NCI-H2107 (cell line): ENCODE results near the gene SPRR1B.
"Not testable (repeated sequence)": the region's sequence is repeated elsewhere in the genome, so short reads cannot be mapped to it uniquely, and the experiment has no call there.

Experiments used
- DNase-seq: peaks from one replicate; lab custom pipeline; 2025; lab: John Stamatoyannopoulos, UW

SPRR1B gene

GRCh38 chr1:153030895-153031294 is at the start of gene SPRR1B:
Gene SPRR1B (plus strand): TSS chr1:153031203. CDS start chr1:153032346, 1,143 bp downstream.
- no peak for DNase-seq

GRCh38 chr1:152982076-152982475 is 48.9 kb upstream of the SPRR1B start:
- DNase-seq, result no peak

- DNase-seq, result no peak
Measured at GRCh38 chr1:152983234-152983633, 47.8 kb upstream of the SPRR1B start.

- no peak for DNase-seq
Measured at GRCh38 chr1:152983743-152984142, 47.3 kb upstream of the SPRR1B start, which contains the start of gene SPRR1A. Gene SPRR1A (plus strand): TSS chr1:152984081. CDS start chr1:152985231, 1,150 bp downstream.

GRCh38 chr1:152986578-152986977 is 44.4 kb upstream of the SPRR1B start:
- DNase-seq, result no peak

GRCh38 chr1:152993186-152993585 is 37.8 kb upstream of the SPRR1B start:
- DNase-seq, result no peak

GRCh38 chr1:152995842-152996241 is 35.2 kb upstream of the SPRR1B start:
- no peak for DNase-seq

- no peak for DNase-seq
Measured at GRCh38 chr1:152996633-152997400, 34.2 kb upstream of the SPRR1B start.

- DNase-seq, result no peak
Measured at GRCh38 chr1:152997901-152998300, 33.1 kb upstream of the SPRR1B start.

GRCh38 chr1:152998476-152998875 is 32.5 kb upstream of the SPRR1B start:
- DNase-seq, result no peak

GRCh38 chr1:152999818-153000217 is 31.2 kb upstream of the SPRR1B start:
- no peak for DNase-seq

- DNase-seq, result no peak
Measured at GRCh38 chr1:153000294-153000693, 30.7 kb upstream of the SPRR1B start.

- no peak for DNase-seq
Measured at GRCh38 chr1:153001382-153001781, 29.6 kb upstream of the SPRR1B start, which contains the start of gene SPRR3. Gene SPRR3 (plus strand): TSS chr1:153001749. CDS start chr1:153003021, 1,272 bp downstream.

- not testable (repeated sequence) for DNase-seq
Measured at GRCh38 chr1:153011235-153011758, 19.7 kb upstream of the SPRR1B start.

- DNase-seq, result not testable (repeated sequence)
Measured at GRCh38 chr1:153021829-153022228, 9.2 kb upstream of the SPRR1B start.

GRCh38 chr1:153022340-153022739 is 8.7 kb upstream of the SPRR1B start:
- not testable (repeated sequence) for DNase-seq

GRCh38 chr1:153023109-153023508 is 7.9 kb upstream of the SPRR1B start:
- DNase-seq, result no peak

- DNase-seq, result no peak
Measured at GRCh38 chr1:153024413-153024812, 6.6 kb upstream of the SPRR1B start.

GRCh38 chr1:153025797-153026196 is 5.2 kb upstream of the SPRR1B start:
- no peak for DNase-seq

- no peak for DNase-seq
Measured at GRCh38 chr1:153028766-153029165, 2.2 kb upstream of the SPRR1B start.

- no peak for DNase-seq
Measured at GRCh38 chr1:153032073-153032472, 1.1 kb downstream of the SPRR1B start.

- DNase-seq, result no peak
Measured at GRCh38 chr1:153032677-153033308, 1.8 kb downstream of the SPRR1B start.

GRCh38 chr1:153035211-153035610 is 4.2 kb downstream of the SPRR1B start:
- DNase-seq, result no peak
